Left lung (tissue), 10 donors: Measurements from ENCODE around the gene ZNF653. TPM values are rescaled to one million over a fixed set of nuclear protein-coding genes. Genes with fewer than 3 reads are reported as not detected.

ENCODE experiments used
- ATAC-seq: fragments of 200-7000 bp; cut with Tn5 transposase; one replicate; pipeline ENCODE4 v1.9.1; 2020; ENCODE audit warnings: moderate library complexity
- DNase-seq, 4 donors: peaks; one replicate each; pipeline ENCODE4 v3.0.0-alpha.2; 2013 to 2020
- H3K27ac ChIP-seq, 2 donors: fragments of 200-600 bp; sonication (generic) in 1 of 2; one replicate each; pipeline versions ENCODE4 v1.5.0 to v1.8.0; 2020 to 2021
- H3K27me3 ChIP-seq, 2 donors: fragments of 200-600 bp; sonication (generic) in 1 of 2; one replicate each; pipeline versions ENCODE4 v1.5.0 to v1.8.0; 2020 to 2021
- H3K36me3 ChIP-seq, 2 donors: fragments of 200-600 bp; sonication (generic) in 1 of 2; one replicate each; pipeline versions ENCODE4 v1.5.0 to v1.8.0; 2020 to 2021
- H3K4me1 ChIP-seq, 2 donors: fragments of 200-600 bp; one replicate each; pipeline ENCODE4 v1.8.0; 2021
- H3K4me3 ChIP-seq, 2 donors: fragments of 200-600 bp; sonication (generic) in 1 of 2; one replicate each; pipeline versions ENCODE4 v1.5.0 to v1.8.0; 2020 to 2021; ENCODE audit warnings: mild to moderate bottlenecking in 1 of 2
- H3K9me3 ChIP-seq, 2 donors: fragments of 200-600 bp; sonication (generic) in 1 of 2; one replicate each; pipeline versions ENCODE4 v1.5.0 to v1.8.0; 2020 to 2021
- intact Hi-C, 2 donors: fragments of 100-400 bp; cut with DNase I; formaldehyde crosslinking; loops; one replicate each; pipeline versions ENCODE4 v1.11.2 to v1.14.2; 2022
- polyA plus RNA-seq, 6 donors: library from polyadenylated mRNA; unstranded; fragments of 120-200 nt; gene quantifications; one replicate each; pipeline ENCODE4 v1.2.1, GENCODE V29; 2013; ENCODE audit not compliant: insufficient read length in 6 of 6
- total RNA-seq, 2 donors: library from RNA; stranded (reverse); fragmentation: NEBNext Ultra II Directional; extraction: Animal tissue kit (Norgen Biotek cat#: 25700); gene quantifications; one replicate each; pipeline ENCODE4 v1.2.1, GENCODE V29; 2021
- TF ChIP-seq, protein P1 (sequence below), 2 donors: fragments of 200-600 bp; sonication (generic) in 1 of 2; IDR thresholded peaks; one replicate each; pipeline versions ENCODE4 v1.5.0 to v1.8.0; 2021; ENCODE audit warnings: antibody characterized with exemption in 2 of 2
- donor health status: DM: no; HTN: yes; CAD: no.
- donor health status: DM: no; HTN: no; CAD: no.

Gene ZNF653
- total and polyA plus RNA-seq, 8 donors: 7.3 to 10.1 (median 8.3) TPM

DNA sequence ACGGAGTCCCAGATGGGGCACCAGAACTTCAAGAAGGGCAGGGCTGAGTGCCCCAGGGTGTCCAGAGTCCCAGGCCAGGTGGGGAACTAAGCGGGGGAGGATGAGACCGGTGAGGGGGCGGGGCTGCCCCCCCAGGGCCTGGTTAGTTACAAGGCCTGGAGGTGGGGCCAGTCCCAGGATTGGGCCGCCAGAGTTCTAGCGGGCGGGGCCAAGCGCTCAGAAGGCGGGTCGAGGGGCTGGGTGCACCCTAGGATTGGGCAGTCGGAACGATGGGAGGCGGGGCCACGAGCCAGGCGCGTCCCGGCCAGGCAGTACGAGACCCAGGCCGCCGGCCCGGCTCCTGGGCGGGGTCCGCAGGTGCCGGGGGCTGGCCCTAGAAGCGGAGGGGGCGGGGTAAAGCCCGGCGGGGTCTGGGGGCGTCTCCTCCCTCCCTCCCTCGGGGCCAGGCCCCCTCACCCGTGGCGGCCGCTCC is 571 bp downstream of the ZNF653 start:
- Histone ChIP-seq H3K4me3 (peak overlapping the region; percentile 90 to 96), H3K4me1 (peaks cover 3 to 16% of the 10 kb centered on the region in 2 donors), H3K27me3 (no peaks in the 10 kb centered on the region), H3K27ac (peak overlapping the region; percentile 91 to 98), H3K9me3 (no peaks in the 10 kb centered on the region), H3K36me3 (no peaks in the 10 kb centered on the region)
- ATAC-seq (peak; percentile 97), DNase-seq (peak; percentile 88 to 99 (median 98))
- TF ChIP-seq, protein P1, sequence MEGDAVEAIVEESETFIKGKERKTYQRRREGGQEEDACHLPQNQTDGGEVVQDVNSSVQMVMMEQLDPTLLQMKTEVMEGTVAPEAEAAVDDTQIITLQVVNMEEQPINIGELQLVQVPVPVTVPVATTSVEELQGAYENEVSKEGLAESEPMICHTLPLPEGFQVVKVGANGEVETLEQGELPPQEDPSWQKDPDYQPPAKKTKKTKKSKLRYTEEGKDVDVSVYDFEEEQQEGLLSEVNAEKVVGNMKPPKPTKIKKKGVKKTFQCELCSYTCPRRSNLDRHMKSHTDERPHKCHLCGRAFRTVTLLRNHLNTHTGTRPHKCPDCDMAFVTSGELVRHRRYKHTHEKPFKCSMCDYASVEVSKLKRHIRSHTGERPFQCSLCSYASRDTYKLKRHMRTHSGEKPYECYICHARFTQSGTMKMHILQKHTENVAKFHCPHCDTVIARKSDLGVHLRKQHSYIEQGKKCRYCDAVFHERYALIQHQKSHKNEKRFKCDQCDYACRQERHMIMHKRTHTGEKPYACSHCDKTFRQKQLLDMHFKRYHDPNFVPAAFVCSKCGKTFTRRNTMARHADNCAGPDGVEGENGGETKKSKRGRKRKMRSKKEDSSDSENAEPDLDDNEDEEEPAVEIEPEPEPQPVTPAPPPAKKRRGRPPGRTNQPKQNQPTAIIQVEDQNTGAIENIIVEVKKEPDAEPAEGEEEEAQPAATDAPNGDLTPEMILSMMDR (IDR thresholded peaks at IDR 0.05): no peak
- intact Hi-C loops: no loop called here

DNA sequence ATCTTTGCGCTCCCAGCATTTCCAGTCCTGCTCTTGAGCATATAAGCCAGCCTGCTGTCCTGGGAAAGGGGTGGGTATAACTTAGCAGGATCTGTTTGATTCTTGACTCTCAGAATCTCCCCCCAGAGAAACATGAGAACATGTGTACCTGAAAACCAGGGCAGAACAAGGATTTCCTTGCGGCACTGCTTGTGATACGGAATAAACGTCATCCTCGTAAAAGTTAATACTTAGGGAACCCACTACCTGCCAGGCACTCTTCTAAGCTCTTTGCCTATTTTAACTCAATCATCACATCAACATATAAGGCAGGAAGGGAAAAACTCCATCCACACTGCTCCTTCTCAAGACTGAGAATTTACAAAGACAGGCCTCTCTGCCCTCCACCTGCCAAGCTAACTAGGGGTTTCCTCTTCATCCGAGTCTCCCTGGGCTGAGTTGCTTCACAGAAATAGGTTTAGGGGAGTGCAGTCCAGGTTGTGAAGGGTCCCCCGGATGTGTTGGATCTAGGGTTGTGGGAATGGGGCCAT is 1.1 kb downstream of the ZNF653 start:
- H3K36me3 ChIP-seq: no peaks in the 10 kb centered on the region
- intact Hi-C loops: no loop called here
- H3K27me3 ChIP-seq: no peaks in the 10 kb centered on the region
- TF ChIP-seq, protein P1 (IDR thresholded peaks at IDR 0.05): no peak
- DNase-seq (peak in 1 of 4 donors; percentile 29), ATAC-seq (no peak)
- peak overlapping the region in 1 of 2 donors; percentile 98 for H3K27ac ChIP-seq
- H3K4me1 ChIP-seq: peaks cover 3 to 16% of the 10 kb centered on the region in 2 donors
- H3K4me3 ChIP-seq: peak overlapping the region; percentile 90 to 96
- no peaks in the 10 kb centered on the region for H3K9me3 ChIP-seq

DNA sequence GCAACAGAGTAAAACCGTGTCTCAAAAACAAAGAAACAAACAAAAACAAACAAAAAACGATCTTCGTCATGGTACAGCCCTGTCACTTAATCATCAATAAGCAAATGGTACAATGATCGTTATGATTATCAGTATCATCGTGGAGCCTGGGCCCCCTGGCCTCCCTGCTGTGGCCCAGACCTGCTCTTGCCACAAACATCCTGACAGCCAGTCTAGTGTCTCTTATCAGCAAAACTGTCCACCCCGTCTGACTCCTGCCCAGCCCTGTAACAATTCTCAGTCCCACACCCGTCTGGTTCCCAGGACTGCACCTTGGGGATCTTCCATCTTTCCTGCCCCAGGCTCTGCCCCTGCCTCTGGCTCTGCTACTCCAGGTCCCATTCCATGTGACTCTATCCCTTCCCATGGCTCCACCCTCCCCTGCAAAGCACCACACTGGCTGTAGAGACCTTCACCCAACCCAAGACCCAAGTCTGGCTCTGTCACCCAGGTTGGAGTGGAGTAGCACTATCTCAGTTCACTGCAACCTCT is 5.7 kb downstream of the ZNF653 start:
- TF ChIP-seq, protein P1 (IDR thresholded peaks at IDR 0.05): no peak
- intact Hi-C loops: no loop called here
- peaks cover 0 to 5% of the 10 kb centered on the region in 2 donors for H3K4me1 ChIP-seq
- DNase-seq (no peak), ATAC-seq (no peak)
- H3K4me3 ChIP-seq: no peak overlapping the region
- H3K27ac ChIP-seq: no peak overlapping the region
- H3K27me3 ChIP-seq: no peaks in the 10 kb centered on the region
- H3K36me3 ChIP-seq: peaks cover 0 to 28% of the 10 kb centered on the region in 2 donors
- no peaks in the 10 kb centered on the region for H3K9me3 ChIP-seq

DNA sequence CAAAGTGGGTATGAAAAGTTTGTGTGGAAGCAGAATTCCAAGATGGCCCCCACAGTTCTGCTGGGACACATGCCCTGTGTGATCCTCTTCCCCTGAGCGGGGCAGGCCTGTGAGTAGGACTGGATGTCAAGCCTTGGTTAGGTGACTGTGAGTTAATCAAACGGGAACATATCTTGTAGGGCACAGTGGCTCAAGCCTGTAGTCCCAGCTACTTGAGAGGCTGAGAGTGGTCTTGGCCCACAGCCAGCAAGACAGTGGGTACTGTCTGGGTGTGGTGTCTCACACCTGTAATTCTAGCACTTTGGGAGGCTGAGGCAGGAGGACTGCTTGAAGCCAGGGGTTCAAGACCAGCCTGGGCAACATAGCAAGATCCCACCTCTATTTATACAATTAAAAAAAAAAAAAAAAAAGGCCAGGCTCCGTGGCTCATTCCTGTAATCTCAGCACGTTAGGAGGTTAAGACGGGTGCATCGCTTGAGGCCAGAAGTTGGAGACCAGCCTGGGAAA is 6.4 kb downstream of the ZNF653 start:
- Histone ChIP-seq H3K27ac (no peak overlapping the region), H3K4me3 (no peak overlapping the region), H3K36me3 (peaks cover 0 to 34% of the 10 kb centered on the region in 2 donors), H3K4me1 (no peaks in the 10 kb centered on the region), H3K9me3 (no peaks in the 10 kb centered on the region), H3K27me3 (no peaks in the 10 kb centered on the region)
- ATAC-seq (no peak), DNase-seq (no peak)
- intact Hi-C loops: no loop called here
- TF ChIP-seq, protein P1 (IDR thresholded peaks at IDR 0.05): no peak

DNA sequence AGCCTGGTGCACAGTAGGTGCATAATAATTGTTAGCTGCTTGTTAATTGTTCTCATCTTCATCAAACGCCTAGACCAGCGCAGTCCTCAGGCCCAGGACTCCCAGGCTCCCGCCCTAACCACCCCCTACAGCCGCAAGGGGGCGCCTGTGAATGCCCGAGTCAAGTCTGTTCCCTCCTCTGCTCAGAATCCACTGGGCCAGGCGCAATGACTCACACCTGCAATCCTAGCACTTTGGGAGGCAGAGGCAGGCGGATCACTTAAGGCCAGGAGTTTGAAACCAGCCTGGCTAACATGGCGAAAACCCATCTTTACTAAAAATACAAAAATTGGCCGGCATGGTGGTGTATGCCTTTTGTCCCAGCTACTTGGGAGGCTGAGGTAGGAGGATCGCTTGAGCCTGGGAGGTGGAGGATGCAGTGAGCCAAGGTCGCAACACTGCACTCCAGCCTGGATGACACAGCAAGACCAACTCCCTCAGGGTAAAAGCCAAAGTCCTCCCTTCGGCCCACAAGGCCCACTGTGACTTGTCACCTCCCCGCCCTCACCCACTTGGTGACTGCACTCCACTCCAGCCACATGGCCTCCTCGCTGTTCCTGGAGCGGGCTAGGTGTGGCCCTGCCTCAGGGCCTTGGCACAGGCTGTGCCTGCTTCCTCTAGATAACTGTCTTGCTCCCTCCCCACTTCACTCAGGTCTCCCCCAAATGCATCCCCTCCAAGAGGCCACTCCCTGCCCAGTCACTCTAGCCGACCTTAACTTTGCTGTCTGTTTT is 9.1 kb downstream of the ZNF653 start:
- Histone ChIP-seq H3K4me1 (no peaks in the 10 kb centered on the region), H3K27me3 (no peaks in the 10 kb centered on the region), H3K4me3 (no peak overlapping the region), H3K9me3 (no peaks in the 10 kb centered on the region), H3K36me3 (peaks cover 0 to 58% of the 10 kb centered on the region in 2 donors), H3K27ac (no peak overlapping the region)
- TF ChIP-seq, protein P1 (IDR thresholded peaks at IDR 0.05): peak; percentile 24 to 75
- DNase-seq: peak in 3 of 4 donors; percentile 44 to 91 (median 52)
- intact Hi-C loops: no loop called here
- peak; percentile 78 for ATAC-seq
